Activated CD8-positive, alpha-beta T cell treated with anti-CD3 and anti-CD28 coated beads for 36 hours (primary cell): ENCODE data around the gene FAF2. TPM values are rescaled to one million over a fixed set of nuclear protein-coding genes. Genes with fewer than 3 reads are reported as not detected.

ENCODE experiments used
- ATAC-seq: fragments of 200-7000 bp; cut with Tn5 transposase; one replicate; pipeline ENCODE4 v1.10.0; 2021; ENCODE audit warnings: mild to moderate bottlenecking, moderate library complexity
- CTCF ChIA-PET: fragments of 350-600 bp; sonication (Branson Sonifier 250); formaldehyde crosslinking; loops from one replicate; lab custom pipeline; 2021; ENCODE audit warnings: antibody characterized with exemption; lab: Charles Lee
- POLR2A ChIA-PET: fragments of 350-600 bp; sonication (Branson Sonifier 250); formaldehyde crosslinking; loops from one replicate; lab custom pipeline; 2021; ENCODE audit warnings: antibody characterized with exemption; lab: Charles Lee
- DNase-seq: peaks from one replicate; pipeline ENCODE4 v3.0.0-alpha.2; 2020
- H3K27ac Mint-ChIP-seq: one replicate; pipeline ENCODE4 v1.8.0; 2021; ENCODE audit warnings: mild to moderate bottlenecking, mixed read lengths
- H3K27me3 Mint-ChIP-seq: one replicate; pipeline ENCODE4 v1.8.0; 2021; ENCODE audit warnings: mixed read lengths
- H3K36me3 Mint-ChIP-seq: one replicate; pipeline ENCODE4 v1.8.0; 2021; ENCODE audit warnings: low read depth, mixed read lengths
- H3K4me1 Mint-ChIP-seq: one replicate; pipeline ENCODE4 v1.8.0; 2021; ENCODE audit warnings: low read depth, mixed read lengths
- H3K4me3 Mint-ChIP-seq: one replicate; pipeline ENCODE4 v1.8.0; 2021; ENCODE audit warnings: mild to moderate bottlenecking, moderate library complexity, mixed read lengths
- H3K9me3 Mint-ChIP-seq: one replicate; pipeline ENCODE4 v1.8.0; 2021; ENCODE audit warnings: mixed read lengths
- intact Hi-C: fragments of 100-400 bp; cut with micrococcal nuclease; formaldehyde crosslinking; loops from one replicate; pipeline ENCODE4 v1.10.0; 2022
- total RNA-seq, 2 experiments: library from RNA; stranded (reverse); gene quantifications; one replicate each; pipeline ENCODE4 v1.2.3, GENCODE V29; 2021
- TF ChIP-seq, protein P1 (sequence below): fragments of 200-600 bp; IDR thresholded peaks from one replicate; pipeline ENCODE4 v1.8.0; 2022; ENCODE audit warnings: antibody characterized with exemption, mild to moderate bottlenecking

FAF2 gene
- total RNA-seq, 2 experiments from 2014 or later, result 32.6 to 33.0 TPM

DNA sequence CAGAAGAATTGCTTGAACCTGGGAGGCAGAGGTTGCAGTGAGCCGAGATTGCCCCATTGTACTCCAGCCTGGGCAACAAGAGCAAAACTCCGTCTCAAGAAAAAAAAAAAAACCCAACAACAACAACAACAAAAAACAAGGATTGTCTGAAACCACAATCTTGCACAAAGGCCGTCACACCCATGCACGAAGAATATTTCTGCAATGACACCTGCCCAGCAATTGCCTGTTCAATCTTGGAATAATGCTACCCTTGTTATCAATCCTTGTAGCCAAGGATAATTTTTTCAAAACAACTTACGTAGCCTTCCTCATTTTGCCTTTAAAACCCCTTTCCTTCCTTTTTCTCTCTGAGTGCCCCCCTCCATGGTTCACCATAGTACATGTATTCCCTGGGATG lies 28.1 kb upstream of the FAF2 start:
- CTCF ChIA-PET, result interaction anchor here (1.6 kb wide), 2 partner anchors 27 to 77 kb away, joined by 3 read pairs; no protein-coding TSS in a partner anchor
- Mint-ChIP-seq H3K27ac (no peak overlapping the region), H3K4me1 (peaks cover 13% of the 10 kb centered on the region), H3K27me3 (peaks cover 3% of the 10 kb centered on the region), H3K4me3 (no peak overlapping the region), H3K36me3 (no peaks in the 10 kb centered on the region), H3K9me3 (no peaks in the 10 kb centered on the region)
- ATAC-seq, result no peak
- DNase-seq, result no peak
- intact Hi-C loops, result no loop called here
- POLR2A ChIA-PET, result no interaction called here
- TF ChIP-seq, protein P1, sequence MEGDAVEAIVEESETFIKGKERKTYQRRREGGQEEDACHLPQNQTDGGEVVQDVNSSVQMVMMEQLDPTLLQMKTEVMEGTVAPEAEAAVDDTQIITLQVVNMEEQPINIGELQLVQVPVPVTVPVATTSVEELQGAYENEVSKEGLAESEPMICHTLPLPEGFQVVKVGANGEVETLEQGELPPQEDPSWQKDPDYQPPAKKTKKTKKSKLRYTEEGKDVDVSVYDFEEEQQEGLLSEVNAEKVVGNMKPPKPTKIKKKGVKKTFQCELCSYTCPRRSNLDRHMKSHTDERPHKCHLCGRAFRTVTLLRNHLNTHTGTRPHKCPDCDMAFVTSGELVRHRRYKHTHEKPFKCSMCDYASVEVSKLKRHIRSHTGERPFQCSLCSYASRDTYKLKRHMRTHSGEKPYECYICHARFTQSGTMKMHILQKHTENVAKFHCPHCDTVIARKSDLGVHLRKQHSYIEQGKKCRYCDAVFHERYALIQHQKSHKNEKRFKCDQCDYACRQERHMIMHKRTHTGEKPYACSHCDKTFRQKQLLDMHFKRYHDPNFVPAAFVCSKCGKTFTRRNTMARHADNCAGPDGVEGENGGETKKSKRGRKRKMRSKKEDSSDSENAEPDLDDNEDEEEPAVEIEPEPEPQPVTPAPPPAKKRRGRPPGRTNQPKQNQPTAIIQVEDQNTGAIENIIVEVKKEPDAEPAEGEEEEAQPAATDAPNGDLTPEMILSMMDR, result no peak

DNA sequence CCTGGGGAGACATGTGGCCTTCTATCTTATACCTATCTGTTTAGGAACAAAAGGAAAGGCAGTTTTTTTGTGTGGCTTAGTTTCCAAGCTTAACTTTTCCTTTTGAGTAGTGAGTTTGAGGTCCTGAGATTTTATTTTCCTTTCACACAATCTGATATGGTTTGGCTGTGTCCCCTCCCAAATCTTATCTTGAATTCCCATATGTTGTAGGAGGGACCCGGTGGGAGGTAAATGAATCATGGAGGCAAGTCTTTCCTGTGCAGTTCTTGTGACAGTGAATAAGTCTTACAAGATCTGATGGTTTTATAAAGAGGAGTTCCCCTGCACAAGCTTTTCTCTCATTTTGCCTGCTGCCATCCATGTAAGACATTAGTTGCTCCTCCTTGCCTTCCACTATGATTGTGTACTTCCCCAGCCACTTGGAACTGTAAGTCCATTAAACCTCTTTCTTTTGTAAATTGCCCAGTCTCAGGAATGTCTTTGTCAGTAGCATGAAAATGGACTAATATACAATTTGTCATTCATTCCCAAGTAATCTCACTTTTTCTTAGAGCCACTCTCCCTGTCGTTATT lies 27.1 kb upstream of the FAF2 start:
- H3K4me3 Mint-ChIP-seq, result no peak overlapping the region
- ATAC-seq, result no peak
- ChIA-PET CTCF (interaction anchor here (1.1 to 1.6 kb wide), 4 partner anchors 9 to 152 kb away, joined by 3 to 6 read pairs (median 4); no protein-coding TSS in a partner anchor), POLR2A (interaction anchor here (1.1 kb wide), 1 partner anchor 27 kb away, joined by 4 read pairs; no protein-coding TSS in a partner anchor)
- TF ChIP-seq, protein P1, result no peak
- H3K4me1 Mint-ChIP-seq, result peaks cover 8% of the 10 kb centered on the region
- H3K9me3 Mint-ChIP-seq, result peaks cover 5% of the 10 kb centered on the region
- no peaks in the 10 kb centered on the region for H3K36me3 Mint-ChIP-seq
- peaks cover 3% of the 10 kb centered on the region for H3K27me3 Mint-ChIP-seq
- intact Hi-C loops, result no loop called here
- no peak for DNase-seq
- H3K27ac Mint-ChIP-seq, result no peak overlapping the region

DNA sequence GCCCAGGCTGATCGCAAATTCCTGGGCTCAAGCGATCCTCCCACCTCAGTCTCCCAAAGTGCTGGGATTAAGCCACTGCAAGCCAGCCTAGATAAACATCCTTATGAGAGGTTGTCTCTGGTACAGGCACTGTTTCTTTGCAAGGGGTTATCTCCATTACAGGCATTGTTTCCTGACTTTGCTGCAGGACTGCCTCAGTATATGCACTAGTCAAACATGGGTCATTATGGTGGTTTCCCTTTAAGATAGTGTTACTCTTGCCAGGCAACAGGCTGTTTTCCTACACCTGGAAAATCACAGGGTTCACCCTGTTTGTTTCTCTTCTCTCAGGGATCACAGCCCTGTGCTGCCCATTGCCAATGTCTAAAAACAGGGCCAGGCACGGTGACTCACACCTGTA lies 24.0 kb upstream of the FAF2 start:
- no peaks in the 10 kb centered on the region for H3K4me1 Mint-ChIP-seq
- no peak overlapping the region for H3K4me3 Mint-ChIP-seq
- POLR2A ChIA-PET, result interaction anchor here (0.6 kb wide), 1 partner anchor 96 kb away, joined by 3 read pairs; no protein-coding TSS in a partner anchor
- ATAC-seq, result no peak
- TF ChIP-seq, protein P1, result no peak
- H3K9me3 Mint-ChIP-seq, result peaks cover 5% of the 10 kb centered on the region
- peaks cover 3% of the 10 kb centered on the region for H3K27me3 Mint-ChIP-seq
- intact Hi-C loops, result no loop called here
- no peak for DNase-seq
- H3K27ac Mint-ChIP-seq, result no peak overlapping the region
- H3K36me3 Mint-ChIP-seq, result no peaks in the 10 kb centered on the region
- CTCF ChIA-PET, result no interaction called here

DNA sequence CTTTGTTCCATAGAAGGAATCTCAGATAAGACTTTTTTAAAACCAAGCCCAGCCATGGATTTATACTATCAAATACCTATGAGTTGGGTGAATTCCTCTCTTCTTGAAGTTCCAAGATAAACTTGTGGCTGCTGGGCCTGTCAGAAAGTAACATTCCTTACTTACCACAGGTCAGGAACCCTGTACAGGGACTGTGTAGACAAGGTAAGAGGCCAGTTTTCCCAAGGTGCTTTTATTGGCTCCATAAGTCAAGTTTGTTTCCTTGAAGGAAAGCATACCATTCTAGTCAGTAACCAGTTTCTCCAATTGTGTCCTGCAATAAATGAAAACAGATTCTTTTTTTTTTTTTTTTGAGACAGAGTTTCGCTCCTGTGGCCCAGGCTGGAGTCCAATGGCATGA lies 23.0 kb upstream of the FAF2 start:
- peaks cover 5% of the 10 kb centered on the region for H3K9me3 Mint-ChIP-seq
- ChIA-PET CTCF (interaction anchor here (1.2 to 3.4 kb wide), 2 partner anchors 8 to 25 kb away, joined by 3 to 12 read pairs; partner anchors contain the start of gene CLTB), POLR2A (no interaction called here)
- H3K4me3 Mint-ChIP-seq, result no peak overlapping the region
- peaks cover 3% of the 10 kb centered on the region for H3K27me3 Mint-ChIP-seq
- no peaks in the 10 kb centered on the region for H3K36me3 Mint-ChIP-seq
- DNase-seq (no peak), ATAC-seq (no peak)
- no peak overlapping the region for H3K27ac Mint-ChIP-seq
- peaks cover 3% of the 10 kb centered on the region for H3K4me1 Mint-ChIP-seq
- TF ChIP-seq, protein P1, result no peak
- intact Hi-C loops, result no loop called here

DNA sequence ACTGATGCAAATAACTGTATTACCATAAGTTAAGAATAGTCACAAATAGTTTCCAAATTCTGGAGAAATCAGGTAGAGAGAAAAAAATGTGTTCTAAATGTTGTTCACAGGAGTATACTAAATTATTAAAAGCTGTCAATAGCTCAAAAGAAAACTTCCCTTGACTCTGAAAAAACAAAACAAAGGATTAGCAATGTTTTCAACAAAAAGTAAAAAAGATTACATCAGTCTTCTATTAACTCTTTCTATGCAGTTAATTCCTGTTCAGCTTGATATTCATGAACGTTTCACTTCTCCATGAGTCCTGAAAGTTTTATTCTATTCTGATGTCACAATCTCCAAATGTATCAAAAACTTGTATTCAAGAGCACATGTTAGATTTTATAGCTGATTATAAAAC lies 22.4 kb upstream of the FAF2 start:
- no peak overlapping the region for H3K27ac Mint-ChIP-seq
- no peak for DNase-seq
- ChIA-PET CTCF (interaction anchor here (1.2 to 3.4 kb wide), 2 partner anchors 9 to 24 kb away, joined by 3 to 12 read pairs; partner anchors contain the start of gene CLTB), POLR2A (no interaction called here)
- H3K27me3 Mint-ChIP-seq, result peaks cover 3% of the 10 kb centered on the region
- no peaks in the 10 kb centered on the region for H3K36me3 Mint-ChIP-seq
- ATAC-seq, result no peak
- intact Hi-C loops, result no loop called here
- H3K9me3 Mint-ChIP-seq, result peaks cover 5% of the 10 kb centered on the region
- TF ChIP-seq, protein P1, result no peak
- no peak overlapping the region for H3K4me3 Mint-ChIP-seq
- H3K4me1 Mint-ChIP-seq, result peaks cover 9% of the 10 kb centered on the region
